PFSK-1 (cell line): Measurements from ENCODE around the gene CCT2.

Source experiments
- SIN3A ChIP-seq: IDR thresholded peaks from 2 replicates; pipeline ENCODE4 v1.6.1; 2012; ENCODE audit warnings: mild to moderate bottlenecking, low read length, moderate library complexity, borderline replicate concordance; ENCODE audit not compliant: insufficient read depth
- TAF1 ChIP-seq: IDR thresholded peaks from 2 replicates; pipeline ENCODE4 v1.6.1; 2012; ENCODE audit warnings: low read length, control low read depth, borderline replicate concordance; ENCODE audit not compliant: insufficient read depth

DNA sequence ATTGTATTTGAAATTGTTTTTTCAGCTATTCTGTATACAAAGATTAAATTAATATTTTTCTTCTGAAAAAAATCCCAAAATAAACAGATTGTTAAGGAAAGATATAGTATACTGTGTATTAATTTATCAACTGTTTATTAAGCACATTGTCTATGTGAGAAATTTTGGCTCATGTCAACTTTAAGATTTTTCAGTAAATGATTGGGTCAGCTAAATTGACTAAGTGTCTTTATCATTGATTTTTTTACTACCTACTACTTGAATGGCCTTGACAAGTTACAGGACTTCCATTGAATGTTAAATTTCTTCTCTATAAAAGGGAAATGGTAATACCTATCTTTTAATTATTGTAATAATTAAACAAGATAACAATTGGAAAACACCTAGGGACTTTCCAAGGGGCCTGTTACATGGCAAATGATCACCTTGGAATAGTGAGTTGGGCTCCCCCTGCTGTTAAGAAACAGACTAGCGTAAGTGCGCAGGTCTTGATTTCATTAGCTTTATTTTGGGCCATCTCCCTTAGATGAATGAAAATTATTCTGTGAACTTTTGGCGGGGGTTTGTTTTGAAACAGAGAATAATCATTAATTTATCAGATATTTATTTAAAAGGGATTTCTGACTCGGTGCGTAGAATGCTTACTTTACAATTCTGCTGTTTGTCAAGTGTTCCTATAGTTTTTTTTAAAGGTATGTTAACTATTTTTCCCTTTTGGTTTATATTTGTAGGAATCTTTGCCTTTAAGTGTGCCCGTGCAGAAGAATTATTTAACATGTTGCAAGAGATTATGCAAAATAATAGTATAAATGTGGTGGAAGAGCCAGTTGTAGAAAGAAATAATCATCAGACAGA, 14.5 kb upstream of the CCT2 start:
- TF ChIP-seq SIN3A, result no peak
- TF ChIP-seq TAF1, result no peak
